B cell (primary cell): ENCODE measurements around the gene C9orf43. TPM values are rescaled to one million over a fixed set of nuclear protein-coding genes. Genes with fewer than 3 reads are reported as not detected.
"Not testable (repeated sequence)": the region's sequence is repeated elsewhere in the genome, so short reads cannot be mapped to it uniquely, and the experiment has no call there.

Source experiments
- ATAC-seq: fragments of 200-7000 bp; cut with Tn5 transposase; one replicate; pipeline ENCODE4 v1.10.0; 2021; ENCODE audit warnings: low read depth, mild to moderate bottlenecking, moderate number of reproducible peaks, moderate library complexity
- CTCF ChIA-PET: fragments of 350-600 bp; sonication (Branson Sonifier 250); formaldehyde crosslinking; loops from one replicate; lab custom pipeline; 2021; ENCODE audit warnings: antibody characterized with exemption, inconsistent platforms; lab: Charles Lee
- POLR2A ChIA-PET: fragments of 350-600 bp; sonication (Branson Sonifier 250); formaldehyde crosslinking; loops from one replicate; lab custom pipeline; 2021; ENCODE audit warnings: antibody characterized with exemption; lab: Charles Lee
- DNase-seq: peaks from one replicate; pipeline ENCODE4 v3.0.0; 2013
- H2AFZ ChIP-seq: 2 replicates; pipeline ENCODE4 v1.6.1; 2012; ENCODE audit warnings: mild to moderate bottlenecking, low read depth, low read length; ENCODE audit not compliant: insufficient read depth, poor library complexity, severe bottlenecking
- H3K27ac ChIP-seq, 2 donors: 1 replicate in 1 of 2; 2 replicates in 1 of 2; pipeline ENCODE4 v1.5.1; 2012 to 2013; ENCODE audit warnings: low read length in 2 of 2, mild to moderate bottlenecking in 2 of 2, moderate library complexity in 1 of 2
- H3K27me3 ChIP-seq, 4 experiments: fragments of 200-600 bp in 1 of 4; sonication (generic) in 1 of 4; replicated peaks in 1 of 4; 1 replicate in 2 of 4; 2 replicates in 2 of 4; pipeline versions ENCODE4 v1.6.1 to v1.7.0; 2013 to 2016; ENCODE audit warnings: low read length in 3 of 4, mild to moderate bottlenecking in 2 of 4, mixed read lengths in 1 of 4, moderate library complexity in 1 of 4; ENCODE audit not compliant: insufficient read depth in 4 of 4, control insufficient read depth in 3 of 4; ENCODE audit errors: control extremely low read depth in 1 of 4
- H3K36me3 ChIP-seq, 2 experiments: replicated peaks in 1 of 2; 1 replicate in 1 of 2; 2 replicates in 1 of 2; pipeline versions ENCODE4 v1.6.1 to v1.7.1; 2013; ENCODE audit warnings: low read length in 1 of 2; ENCODE audit not compliant: insufficient read depth in 2 of 2, control insufficient read depth in 1 of 2; ENCODE audit errors: control extremely low read depth in 1 of 2, extremely low read depth in 1 of 2
- H3K4me1 ChIP-seq, 2 donors: fragments of 200-600 bp in 1 of 2; sonication (generic) in 1 of 2; 1 replicate in 1 of 2; 2 replicates in 1 of 2; pipeline versions ENCODE4 v1.5.1 to v1.6.1; 2013 to 2017; ENCODE audit warnings: low read length in 2 of 2; ENCODE audit not compliant: control insufficient read depth in 2 of 2, insufficient read depth in 2 of 2
- H3K4me2 ChIP-seq: replicated peaks from 2 replicates; pipeline ENCODE3; 2012; ENCODE audit warnings: mild to moderate bottlenecking, low read depth, low read length; ENCODE audit not compliant: poor library complexity, severe bottlenecking
- H3K4me3 ChIP-seq, 5 experiments: fragments of 200-600 bp in 1 of 5; sonication (generic) in 1 of 5; 1 replicate in 3 of 5; 2 replicates in 2 of 5; pipeline versions ENCODE4 v1.5.1 to v1.7.0; 2011 to 2016; ENCODE audit warnings: low read length in 4 of 5, mild to moderate bottlenecking in 4 of 5, low read depth in 2 of 5, control low read depth in 1 of 5, moderate library complexity in 1 of 5; ENCODE audit not compliant: insufficient read depth in 1 of 5; ENCODE audit errors: control extremely low read depth in 1 of 5, extremely low read depth in 1 of 5
- H3K79me2 ChIP-seq: fragments of 200-600 bp; sonication (generic); one replicate; pipeline ENCODE4 v1.6.0; 2016; ENCODE audit warnings: low read length; ENCODE audit not compliant: control insufficient read depth, insufficient read depth
- H3K9ac ChIP-seq: fragments of 200-600 bp; sonication (generic); 2 replicates; pipeline ENCODE4 v1.6.1; 2017; ENCODE audit warnings: mild to moderate bottlenecking, low read length, moderate library complexity
- H3K9me3 ChIP-seq, 3 donors: one replicate each; pipeline versions ENCODE4 v1.6.1 to v1.7.1; 2013; ENCODE audit warnings: low read length in 2 of 3; ENCODE audit not compliant: control insufficient read depth in 2 of 3, insufficient read depth in 1 of 3; ENCODE audit errors: control extremely low read depth in 1 of 3
- H4K20me1 ChIP-seq: 2 replicates; pipeline ENCODE4 v1.6.0; 2012; ENCODE audit warnings: mild to moderate bottlenecking, low read length; ENCODE audit not compliant: insufficient read depth, control insufficient read depth, poor library complexity, severe bottlenecking
- H3K27ac Mint-ChIP-seq: one replicate; pipeline ENCODE4 v1.8.0; 2021; ENCODE audit warnings: mixed read lengths
- H3K27me3 Mint-ChIP-seq: one replicate; pipeline ENCODE4 v1.8.0; 2021; ENCODE audit warnings: mixed read lengths
- H3K4me1 Mint-ChIP-seq: one replicate; pipeline ENCODE4 v1.8.0; 2021; ENCODE audit warnings: mixed read lengths
- H3K4me3 Mint-ChIP-seq: one replicate; pipeline ENCODE4 v1.8.0; 2021; ENCODE audit warnings: mixed read lengths
- H3K9me3 Mint-ChIP-seq: one replicate; pipeline ENCODE4 v1.8.0; 2022; ENCODE audit warnings: mixed read lengths; ENCODE audit not compliant: insufficient read depth
- CTCF ChIP-seq: fragments of 200-600 bp; IDR thresholded peaks from one replicate; pipeline ENCODE4 v1.8.0; 2022; ENCODE audit warnings: antibody characterized with exemption, mild to moderate bottlenecking
- EZH2 ChIP-seq: IDR thresholded peaks from 2 replicates; pipeline ENCODE4 v1.6.1; 2012; ENCODE audit warnings: borderline replicate concordance, low read depth, mild to moderate bottlenecking, moderate library complexity, low read length; ENCODE audit not compliant: insufficient read depth, poor library complexity, severe bottlenecking
- WGBS: methylation state at CpG from one replicate; pipeline ENCODE4 v1.1.5; 2013; ENCODE audit warnings: missing lambda C conversion rate; ENCODE audit not compliant: insufficient coverage; 5-methylcytosine and 5-hydroxymethylcytosine counted together
- intact Hi-C: fragments of 100-400 bp; cut with micrococcal nuclease; formaldehyde crosslinking; loops from one replicate; pipeline ENCODE4 v1.10.0; 2022
- polyA plus RNA-seq: library from polyadenylated mRNA; depleted of rRNA; stranded (reverse); fragments of >200 nt; gene quantifications from 2 replicates; pipeline ENCODE4 v1.2.3, GENCODE V29; 2012
- total RNA-seq, 2 donors: library from RNA; stranded (reverse); fragments of 120-200 nt in 1 of 2; gene quantifications; 1 replicate in 1 of 2; 2 replicates in 1 of 2; pipeline versions ENCODE4 v1.2.3 to v1.2.4, GENCODE V29; 2013 to 2022

Gene C9orf43
- total and polyA plus RNA-seq, 2 donors (not counting 1 experiment from before 2014, with no cell fraction given): 0.57 to 1.7 TPM

GRCh38 chr9:113406873-113407511, 3.6 kb upstream of the C9orf43 start:
- ATAC-seq, H3K27me3 ChIP-seq, H3K27me3 Mint-ChIP-seq, H3K9me3 ChIP-seq, H3K4me2 ChIP-seq, H3K4me3 ChIP-seq, H3K9ac ChIP-seq, H4K20me1 ChIP-seq, H2AFZ ChIP-seq, H3K9me3 Mint-ChIP-seq: not testable (repeated sequence)
- CTCF ChIA-PET: interaction anchor here (0.6 to 10.6 kb wide), 8 partner anchors 48 to 251 kb away, joined by 3 to 98 read pairs (median 4); partner anchors contain the start of genes CDC26 and PRPF4
- Histone ChIP-seq H3K79me2 (peaks cover 25% of the 10 kb centered on the region), H3K4me1 (peaks cover 8 to 17% of the 10 kb centered on the region in 2 donors), H3K36me3 (peaks cover 0 to 16% of the 10 kb centered on the region in 2 experiments), H3K27ac (peak overlapping the region in 1 of 2 donors; percentile 2)
- WGBS: 38% methylated on average over 5 of the region's 7 CpGs
- Mint-ChIP-seq H3K4me1 (peaks cover 32% of the 10 kb centered on the region), H3K27ac (peak overlapping the region; percentile 66), H3K4me3 (peak overlapping the region; percentile 17)
- intact Hi-C loops: loop anchor here (1.0 to 10.0 kb wide), 3 partner anchors 98 to 1772 kb away; partner anchors contain the start of gene DNAJC25
- TF ChIP-seq CTCF: peak; percentile 77
- DNase-seq: peak; percentile 67
- POLR2A ChIA-PET: interaction anchor here (0.6 kb wide), 1 partner anchor 27 kb away, joined by 3 read pairs; no protein-coding TSS in a partner anchor

GRCh38 chr9:113409481-113409880, 1.1 kb upstream of the C9orf43 start:
- H3K27ac Mint-ChIP-seq: peak overlapping the region; percentile 100
- H3K9me3 Mint-ChIP-seq: no peaks in the 10 kb centered on the region
- ChIA-PET POLR2A (interaction anchor here (0.5 to 3.2 kb wide), 8 partner anchors 9 to 189 kb away, joined by 3 to 44 read pairs (median 10); partner anchors contain the start of genes ALAD, CDC26, FKBP15 and HDHD3), CTCF (interaction anchor here (0.8 to 3.8 kb wide), 15 partner anchors 8 to 248 kb away, joined by 3 to 46 read pairs (median 6); partner anchors contain the start of genes ALAD, CDC26, HDHD3 and PRPF4)
- Histone ChIP-seq H3K79me2 (peaks cover 21% of the 10 kb centered on the region), H3K9me3 (no peaks in the 10 kb centered on the region), H3K27ac (peak overlapping the region; percentile 92 to 97), H3K9ac (peak overlapping the region; percentile 93), H3K27me3 (no peaks in the 10 kb centered on the region), H3K4me3 (peak overlapping the region; percentile 74 to 99 (median 97)), H3K4me2 (peak overlapping the region; percentile 85), H4K20me1 (no peaks in the 10 kb centered on the region), H2AFZ (peak overlapping the region; percentile 87), H3K36me3 (peaks cover 0 to 16% of the 10 kb centered on the region in 2 experiments), H3K4me1 (peaks cover 8 to 17% of the 10 kb centered on the region in 2 donors)
- peaks cover 32% of the 10 kb centered on the region for H3K4me1 Mint-ChIP-seq
- no peaks in the 10 kb centered on the region for H3K27me3 Mint-ChIP-seq
- intact Hi-C loops: loop anchor here (10.0 kb wide), 1 partner anchor 1775 kb away; the partner anchor contains the start of gene DNAJC25
- no peak for TF ChIP-seq EZH2
- no peak for TF ChIP-seq CTCF
- no peak for DNase-seq
- H3K4me3 Mint-ChIP-seq: peak overlapping the region; percentile 100
- no peak for ATAC-seq
- 42% methylated on average over 10 of the region's 10 CpGs for WGBS
